Subcutaneous adipose tissue (tissue), 4 donors: ENCODE results near the gene VKORC1L1. TPM values are rescaled to one million over a fixed set of nuclear protein-coding genes. Genes with fewer than 3 reads are reported as not detected.

Source experiments
- CTCF ChIP-seq: fragments of 450-650 bp; IDR thresholded peaks from one replicate; pipeline ENCODE4 v1.5.1; 2016; ENCODE audit warnings: low read depth, mild to moderate bottlenecking, control low read depth, antibody characterized with exemption, moderate library complexity
- small RNA-seq: library from RNA; depleted of rRNA; stranded (forward); fragments of <200 nt; gene quantifications from one replicate; pipeline ENCODE3, GENCODE V24; 2016
- total RNA-seq, 4 donors: library from RNA; depleted of rRNA; stranded (reverse); fragments of >200 nt; gene quantifications; one replicate each; pipeline ENCODE4 v1.1.0, GENCODE V29; 2016

The VKORC1L1 gene
- total RNA-seq, 4 donors from 2014 or later, result 73.3 to 117 (median 91.2) TPM

- TF ChIP-seq CTCF, result no peak
Measured at GRCh38 chr7:65981965-65982792, 109.3 kb downstream of the VKORC1L1 start, which contains the start of gene GUSB. Gene GUSB (minus strand): TSS chr7:65982213. CDS start chr7:65982183, 30 bp downstream.

- TF ChIP-seq CTCF, result no peak
Measured at GRCh38 chr7:65983965-65984658, 111.2 kb downstream of the VKORC1L1 start.

- no peak for TF ChIP-seq CTCF
Measured at GRCh38 chr7:65988084-65988483, 115.2 kb downstream of the VKORC1L1 start.

- no peak for TF ChIP-seq CTCF
Measured at GRCh38 chr7:65989694-65990080, 116.8 kb downstream of the VKORC1L1 start.

GRCh38 chr7:65992526-65992925 is 119.7 kb downstream of the VKORC1L1 start:
- no peak for TF ChIP-seq CTCF

GRCh38 chr7:66007232-66007631 is 134.4 kb downstream of the VKORC1L1 start:
- TF ChIP-seq CTCF, result no peak

Small RNAs within 50 kb of the gene (small RNA-seq; reads per million reads assigned to genes)
- gene AC073261.1 (not detected), gene RNU6-973P (not detected)

Other genes starting within 250 kb of the VKORC1L1 start
- 100 to 1,000 TPM in 1 of 4 donors, 10 to 100 TPM in 3; 34.1 to 104 (median 44.9) TPM for gene GUSB, start 109.1 kb downstream of the VKORC1L1 start, total RNA-seq
- 10 to 100 TPM; 15.5 to 34.6 (median 30.7) TPM for gene ASL, start 202.7 kb downstream of the VKORC1L1 start, total RNA-seq
- 10 to 100 TPM; 27.1 to 47.1 (median 37.0) TPM for gene CRCP, start 241.8 kb downstream of the VKORC1L1 start, total RNA-seq